NCI-H2196 treated with DMSO at 0.1 percent for 48 hours (cell line): ENCODE results near the gene MAP4K5.
A peak's percentile ranks its signal among the peaks of the same experiment; 100 is the strongest.
"Not testable (repeated sequence)": the region's sequence is repeated elsewhere in the genome, so short reads cannot be mapped to it uniquely, and the experiment has no call there.

ENCODE experiments used
- DNase-seq: peaks from one replicate; lab custom pipeline; 2025; ENCODE audit not compliant: unreplicated experiment; lab: John Stamatoyannopoulos, UW

MAP4K5 gene

DNA sequence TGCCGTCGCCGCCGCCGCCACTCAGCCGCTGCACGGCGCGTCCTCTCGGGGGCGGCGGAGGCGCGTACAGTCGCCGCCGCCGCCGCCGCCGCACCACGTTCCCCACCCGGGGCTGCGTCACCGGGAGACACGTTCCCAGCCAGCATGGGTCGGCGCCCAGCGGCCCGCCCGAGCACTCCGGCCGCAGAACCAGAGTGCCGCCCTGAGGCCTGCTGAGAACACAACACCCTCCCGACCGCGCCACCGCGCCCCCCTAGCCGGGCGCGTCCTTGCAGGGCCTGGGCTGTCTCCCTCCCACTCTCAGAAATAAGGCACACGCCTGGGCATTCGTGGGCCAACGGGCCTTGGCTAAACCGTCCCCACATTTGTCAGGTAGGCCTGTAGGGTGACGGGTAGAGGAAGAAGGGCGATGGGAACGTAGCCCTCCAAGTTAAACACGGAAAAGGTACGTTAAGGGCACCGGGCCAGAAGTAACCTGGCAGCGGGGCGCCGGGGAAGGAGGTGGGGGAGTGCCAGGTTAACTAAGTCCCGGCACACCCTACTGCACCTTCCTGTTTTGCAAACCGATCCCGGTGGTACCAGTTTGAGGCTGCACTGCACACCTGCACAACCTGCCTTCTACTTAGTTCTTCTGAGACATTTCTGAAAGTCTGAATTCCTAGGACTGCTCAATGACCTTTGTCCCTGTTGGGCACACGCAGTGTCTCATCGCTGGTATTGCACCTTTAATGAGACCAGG lies at the start of gene MAP4K5:
Gene MAP4K5 (minus strand): TSS at position 68 of the 739 bp plus-strand sequence. CDS start 520 bp downstream, outside the sequence.
- DNase-seq = peak; percentile 77

- no peak for DNase-seq
These were observed 46.1 kb upstream of the MAP4K5 start for GRCh38 chr14:50578433-50578832.

DNA sequence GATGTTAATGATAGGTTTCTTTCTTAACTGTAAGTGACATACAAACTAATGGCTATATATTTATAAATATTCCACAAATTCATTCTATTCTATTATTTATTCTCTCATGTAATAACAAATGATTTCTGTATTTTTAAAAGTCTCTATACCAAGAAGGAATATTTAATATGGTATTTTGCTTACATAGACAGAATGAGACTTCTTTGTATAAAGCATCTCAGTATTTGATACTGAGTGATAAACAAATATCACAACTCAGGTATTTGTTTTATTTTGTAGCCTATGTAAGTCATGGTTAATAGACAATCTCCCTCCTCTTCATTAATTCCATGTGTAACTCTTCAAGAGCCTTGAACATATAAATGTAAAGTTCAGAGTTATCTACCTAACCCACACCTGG lies 45.6 kb upstream of the MAP4K5 start:
- no peak for DNase-seq

DNA sequence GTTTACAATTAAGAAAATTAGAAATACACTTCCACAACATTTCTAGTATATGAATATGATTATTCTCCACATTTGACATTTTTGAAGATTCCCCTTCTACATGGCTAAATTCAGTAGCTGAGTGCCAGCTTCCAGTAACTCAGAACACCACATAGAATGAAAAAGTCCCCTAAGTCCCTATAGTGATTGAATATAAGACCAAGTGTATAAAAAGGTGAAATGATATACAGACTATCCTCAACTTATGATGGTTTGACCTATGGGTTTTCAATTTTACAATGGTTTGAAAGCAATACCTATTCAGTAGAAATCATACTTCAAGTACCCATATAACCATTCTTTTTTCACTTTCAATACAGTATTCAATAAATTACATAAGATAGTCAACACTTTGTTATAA lies 43.4 kb upstream of the MAP4K5 start:
- DNase-seq = no peak

- no peak for DNase-seq
These were observed 41.5 kb upstream of the MAP4K5 start for GRCh38 chr14:50573862-50574261.

GRCh38 chr14:50569714-50570274 lies 37.4 kb upstream of the MAP4K5 start:
- DNase-seq = no peak

DNA sequence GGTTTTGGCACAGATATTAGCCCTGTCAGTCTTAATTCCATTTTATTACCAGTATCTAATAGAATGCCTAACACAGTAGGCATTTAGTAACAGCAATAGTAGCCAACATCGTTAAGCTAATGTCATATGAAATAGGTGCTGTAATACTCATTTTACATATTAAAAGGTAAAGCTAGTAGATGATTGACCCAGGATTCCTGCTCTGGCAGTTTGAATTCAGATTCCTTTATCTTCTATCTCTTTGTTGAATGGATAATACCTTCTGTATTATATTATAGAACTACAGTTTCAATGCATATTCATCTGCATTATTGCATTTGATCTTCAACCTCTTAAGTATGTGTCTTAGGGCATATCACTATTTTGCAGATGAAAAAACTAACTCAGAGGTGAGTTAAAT lies 30.5 kb upstream of the MAP4K5 start:
- no peak for DNase-seq

DNA sequence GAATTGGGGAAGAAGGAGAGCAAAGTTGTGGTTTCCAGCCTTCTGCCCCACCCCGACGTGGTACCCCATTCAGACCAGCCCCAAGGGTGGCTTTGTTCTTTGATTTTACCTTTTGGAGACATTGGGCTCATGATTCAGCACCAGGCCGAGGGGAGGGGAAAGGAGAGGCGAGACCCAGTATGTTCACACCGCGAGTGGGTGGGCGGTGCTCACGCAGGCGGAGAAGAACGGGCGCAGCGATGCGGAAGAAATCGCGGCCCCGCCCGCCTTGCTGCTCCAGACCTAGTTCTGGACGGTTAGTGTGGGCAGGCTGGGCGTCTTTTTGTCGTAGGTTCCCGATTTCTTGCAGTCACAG lies 28.5 kb upstream of the MAP4K5 start:
- peak; percentile 38 for DNase-seq

- DNase-seq = peak; percentile 18
These were observed 27.9 kb upstream of the MAP4K5 start, which contains the start of gene ATL1 for GRCh38 chr14:50559990-50560930. ATL1 (plus strand) TSS chr14:50560145; CDS start chr14:50560266, 121 bp downstream.

DNA sequence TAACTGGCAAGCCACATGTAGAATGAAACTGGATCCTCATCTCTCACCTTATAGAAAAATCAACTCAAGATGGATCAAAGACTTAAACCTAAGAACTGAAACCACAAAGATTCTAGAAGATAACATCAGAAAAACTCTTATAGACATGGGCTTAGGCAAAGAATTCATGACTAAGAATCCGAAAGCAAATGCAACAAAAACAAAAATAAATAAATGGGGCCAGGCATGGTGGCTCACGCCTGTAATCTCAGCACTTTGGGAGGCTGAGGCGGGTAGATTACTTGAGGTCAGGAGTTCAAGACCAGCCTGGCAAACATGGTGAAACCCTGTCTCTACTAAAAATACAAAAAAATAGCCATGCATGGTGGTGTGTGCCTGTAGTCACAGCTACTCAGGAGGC lies 20.4 kb upstream of the MAP4K5 start:
- not testable (repeated sequence) for DNase-seq

GRCh38 chr14:50551877-50552276 lies 19.5 kb upstream of the MAP4K5 start:
- DNase-seq = no peak

DNA sequence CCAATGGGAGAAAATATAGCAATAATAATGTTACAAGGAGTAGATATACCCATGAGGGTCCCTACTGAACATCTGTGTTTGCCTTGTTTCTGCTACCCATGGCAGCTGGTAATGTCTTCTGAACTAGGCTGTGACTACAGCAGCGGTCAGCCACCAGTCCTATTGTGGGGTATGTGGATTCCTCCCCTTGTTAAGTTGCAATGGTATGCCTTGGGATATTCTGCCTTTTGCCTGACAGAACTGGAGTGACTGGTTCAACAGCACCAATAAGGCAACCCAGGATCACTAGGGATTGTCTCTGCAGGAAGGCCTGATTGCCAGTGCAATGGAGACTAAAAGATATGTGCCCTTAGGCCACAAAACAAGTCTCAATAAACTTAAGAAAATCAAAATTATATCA lies 17.9 kb upstream of the MAP4K5 start:
- no peak for DNase-seq

DNA sequence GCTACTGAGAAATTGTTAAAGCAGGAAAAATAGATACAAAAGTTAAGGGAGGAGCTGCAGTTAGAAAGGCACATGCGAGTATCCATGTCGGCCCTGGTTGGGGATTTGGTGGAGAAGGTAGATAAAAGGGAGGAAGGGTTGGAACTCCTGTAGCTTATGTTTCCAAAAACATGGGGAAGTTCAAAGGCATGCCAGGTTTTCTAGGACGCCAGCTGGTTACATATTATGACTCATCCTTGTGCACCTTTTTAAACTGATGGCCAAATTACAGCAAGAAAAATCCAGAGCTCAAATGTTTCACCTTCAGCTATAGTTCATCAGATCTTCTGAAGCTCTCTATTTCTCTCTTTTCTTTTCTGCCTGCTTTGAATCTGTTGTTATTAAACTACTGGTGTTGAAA lies 13.2 kb upstream of the MAP4K5 start:
- no peak for DNase-seq

- DNase-seq = peak; percentile 13
These were observed 12.5 kb upstream of the MAP4K5 start for GRCh38 chr14:50544911-50545310.

- peak; percentile 18 for DNase-seq
These were observed 10.6 kb upstream of the MAP4K5 start for GRCh38 chr14:50542941-50543418.

GRCh38 chr14:50541159-50541567 lies 8.8 kb upstream of the MAP4K5 start:
- no peak for DNase-seq

DNA sequence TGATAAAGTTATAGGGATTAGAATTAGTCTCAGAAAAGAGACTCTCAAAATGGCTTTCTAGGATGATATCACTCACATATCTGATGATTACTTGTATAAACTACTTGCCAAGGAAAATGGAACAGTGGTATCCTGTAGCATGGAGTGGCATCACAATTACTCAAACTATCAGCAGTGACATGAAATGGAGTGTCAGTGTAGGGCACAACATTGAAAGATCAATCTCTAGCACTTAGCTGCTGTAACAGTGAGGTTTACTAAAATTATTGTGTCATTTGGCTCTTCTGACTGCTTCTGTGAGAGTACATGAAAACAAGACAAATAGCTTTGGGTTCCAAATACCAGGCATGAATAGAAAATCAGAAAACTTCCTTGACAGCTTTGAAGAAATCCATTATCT lies 6.7 kb upstream of the MAP4K5 start:
- no peak for DNase-seq

DNA sequence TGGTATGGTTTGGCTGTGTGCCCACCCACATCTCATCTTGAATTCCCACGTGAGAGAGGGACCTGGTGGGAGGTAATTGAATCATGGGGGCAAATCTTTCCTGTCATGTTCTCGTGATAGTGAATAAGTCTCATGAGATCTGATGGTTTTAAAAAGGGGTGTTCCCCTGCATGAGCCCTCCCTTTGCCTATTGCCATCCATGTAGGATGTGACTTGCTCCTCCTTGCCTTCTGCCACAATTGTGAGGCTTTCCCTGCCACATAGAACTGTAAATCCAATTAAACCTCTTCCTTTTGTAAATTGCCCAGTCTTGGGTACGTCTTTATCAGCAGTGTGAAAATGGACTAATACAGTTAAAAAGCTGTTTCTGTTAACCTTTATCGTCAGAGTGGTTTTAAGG lies 5.7 kb upstream of the MAP4K5 start:
- not testable (repeated sequence) for DNase-seq

DNA sequence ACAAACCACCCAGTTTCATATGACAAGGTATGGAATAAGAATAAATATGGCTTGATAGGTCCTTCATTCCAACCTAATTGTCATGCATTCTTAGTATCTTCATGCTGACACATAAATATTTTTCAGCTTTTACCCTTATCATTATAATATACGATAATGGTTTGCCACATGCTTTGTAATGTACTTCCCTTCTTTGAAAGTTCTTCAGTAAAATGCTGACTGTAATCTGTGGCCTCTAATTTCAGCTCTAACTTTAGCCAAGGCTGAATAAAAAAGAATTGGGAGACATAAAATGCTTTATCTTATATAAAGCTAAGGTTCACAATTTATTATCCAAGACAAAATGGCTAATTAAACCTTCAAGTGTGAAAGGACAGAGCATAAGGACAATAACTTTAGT lies 2.6 kb upstream of the MAP4K5 start:
- DNase-seq = no peak

DNA sequence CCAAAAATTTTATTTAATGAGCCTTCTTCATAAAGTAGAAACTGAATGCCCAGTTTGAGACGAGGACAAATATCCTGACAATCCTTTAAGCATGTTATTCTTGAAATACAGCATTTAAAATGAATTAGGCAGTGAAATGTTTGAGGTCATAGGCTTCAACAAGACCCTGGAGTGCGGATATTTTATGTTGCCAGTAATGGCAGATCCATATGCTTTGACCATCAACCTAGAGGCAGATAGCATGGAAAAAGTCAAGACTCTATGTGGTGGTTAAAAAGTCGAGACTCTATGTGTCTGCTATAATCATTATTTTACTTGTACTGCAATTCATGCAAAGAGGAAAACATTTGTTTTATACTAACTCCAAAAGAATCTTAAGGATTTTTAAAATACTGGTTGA lies 2.0 kb upstream of the MAP4K5 start:
- no peak for DNase-seq

- DNase-seq = no peak
These were observed 1.4 kb upstream of the MAP4K5 start for GRCh38 chr14:50533806-50534205.
